Mesendoderm (in vitro differentiated cells): ENCODE results near the gene CARD19.

Experiments used
- DNase-seq: peaks from one replicate; pipeline ENCODE4 v3.0.0; 2013
- H2AK5ac ChIP-seq: 2 replicates; pipeline ENCODE4 v1.6.1; 2013; ENCODE audit warnings: low read length, inconsistent platforms
- H2BK120ac ChIP-seq: 2 replicates; pipeline ENCODE4 v1.6.1; 2013; ENCODE audit warnings: low read depth, mild to moderate bottlenecking, low read length, moderate library complexity, mixed read lengths
- H2BK15ac ChIP-seq: replicated peaks from 2 replicates; pipeline ENCODE4 v1.6.1; 2013; ENCODE audit warnings: low read depth, mild to moderate bottlenecking, moderate library complexity
- H2BK5ac ChIP-seq: 2 replicates; pipeline ENCODE4 v1.6.1; 2013; ENCODE audit warnings: low read length, inconsistent platforms
- H3K18ac ChIP-seq: 2 replicates; pipeline ENCODE4 v1.6.1; 2013; ENCODE audit warnings: mild to moderate bottlenecking, low read length, mixed read lengths
- H3K23ac ChIP-seq: one replicate; pipeline ENCODE4 v1.6.1; 2013; ENCODE audit warnings: low read length
- H3K27ac ChIP-seq: 2 replicates; pipeline ENCODE4 v1.5.1; 2013; ENCODE audit warnings: low read depth, mild to moderate bottlenecking, inconsistent platforms, low read length, moderate library complexity
- H3K27me3 ChIP-seq: 2 replicates; pipeline ENCODE4 v1.6.1; 2013; ENCODE audit warnings: low read length, control low read depth, mild to moderate bottlenecking, inconsistent platforms; ENCODE audit not compliant: insufficient read depth, poor library complexity
- H3K36me3 ChIP-seq: 2 replicates; pipeline ENCODE4 v1.6.1; 2013; ENCODE audit warnings: low read length, inconsistent platforms; ENCODE audit not compliant: control insufficient read depth, insufficient read depth
- H3K4ac ChIP-seq: one replicate; pipeline ENCODE4 v1.6.1; 2013; ENCODE audit warnings: low read depth, mild to moderate bottlenecking, low read length, moderate library complexity
- H3K4me1 ChIP-seq: 2 replicates; pipeline ENCODE4 v1.6.1; 2013; ENCODE audit warnings: low read depth, low read length, inconsistent platforms; ENCODE audit not compliant: control insufficient read depth
- H3K4me2 ChIP-seq: 2 replicates; pipeline ENCODE4 v1.6.1; 2013; ENCODE audit warnings: low read length
- H3K4me3 ChIP-seq: 2 replicates; pipeline ENCODE4 v1.5.1; 2013; ENCODE audit warnings: mild to moderate bottlenecking, low read length
- H3K56ac ChIP-seq: one replicate; pipeline ENCODE4 v1.6.1; 2013; ENCODE audit warnings: low read length
- H3K79me1 ChIP-seq: 2 replicates; pipeline ENCODE4 v1.6.1; 2013; ENCODE audit warnings: low read length, inconsistent platforms
- H3K79me2 ChIP-seq: 2 replicates; pipeline ENCODE4 v1.6.1; 2013; ENCODE audit warnings: mild to moderate bottlenecking, low read length; ENCODE audit not compliant: control insufficient read depth, insufficient read depth
- H3K9ac ChIP-seq: 2 replicates; pipeline ENCODE4 v1.6.1; 2013; ENCODE audit warnings: low read length, inconsistent platforms
- H4K5ac ChIP-seq: one replicate; pipeline ENCODE4 v1.6.1; 2013; ENCODE audit warnings: low read length
- H4K8ac ChIP-seq: one replicate; pipeline ENCODE4 v1.6.1; 2013; ENCODE audit warnings: low read depth, mild to moderate bottlenecking, control low read depth, low read length, moderate library complexity
- WGBS: extraction: QIAGEN DNeasy Blood & Tissue Kit; methylation state at CpG from one replicate; pipeline ENCODE4 v1.1.7; 2013; ENCODE audit warnings: low lambda C conversion rate, missing lambda C conversion rate; ENCODE audit not compliant: insufficient coverage; ENCODE audit errors: extremely low coverage; 5-methylcytosine and 5-hydroxymethylcytosine counted together

The CARD19 gene

GRCh38 chr9:93132946-93133680 lies 37.1 kb downstream of the CARD19 start:
- H4K8ac ChIP-seq: no peak overlapping the region
- no peaks in the 10 kb centered on the region for H3K27me3 ChIP-seq
- no peak overlapping the region for H4K5ac ChIP-seq
- H3K9ac ChIP-seq: peak overlapping the region; percentile 77
- no peaks in the 10 kb centered on the region for H3K79me2 ChIP-seq
- no peaks in the 10 kb centered on the region for H3K79me1 ChIP-seq
- WGBS: no CpG with 5 or more reads among the region's 21 CpGs
- no peak overlapping the region for H3K4ac ChIP-seq
- no peak overlapping the region for H2BK120ac ChIP-seq
- H3K36me3 ChIP-seq: no peaks in the 10 kb centered on the region
- H2AK5ac ChIP-seq: peak overlapping the region; percentile 30
- H2BK5ac ChIP-seq: no peak overlapping the region
- H3K56ac ChIP-seq: peak overlapping the region; percentile 84
- peak overlapping the region; percentile 59 for H3K4me2 ChIP-seq
- no peak overlapping the region for H3K18ac ChIP-seq
- no peak overlapping the region for H3K27ac ChIP-seq
- H3K23ac ChIP-seq: peak overlapping the region; percentile 66
- H3K4me1 ChIP-seq: no peaks in the 10 kb centered on the region
- peak overlapping the region; percentile 44 for H3K4me3 ChIP-seq
- peak; percentile 72 for DNase-seq
- no peak overlapping the region for H2BK15ac ChIP-seq

DNA sequence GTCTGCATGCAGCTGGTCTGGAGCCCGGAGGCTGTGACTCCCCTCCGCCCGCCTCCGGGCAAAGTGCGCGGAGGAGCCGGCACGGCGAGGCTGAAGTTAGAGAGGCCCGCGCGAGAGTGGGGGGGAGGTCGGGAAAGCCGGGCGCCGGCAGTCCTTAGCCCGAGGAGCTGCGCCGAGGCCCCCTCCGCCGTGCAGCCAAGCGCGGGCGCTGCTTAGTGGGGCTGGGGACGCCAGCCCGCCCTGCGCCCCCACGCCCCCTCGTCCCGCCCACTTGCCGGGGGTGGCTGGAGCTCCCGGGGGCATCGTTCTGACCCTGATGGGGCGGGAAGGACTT lies 37.6 kb downstream of the CARD19 start:
- H3K4me1 ChIP-seq: no peaks in the 10 kb centered on the region
- no peaks in the 10 kb centered on the region for H3K36me3 ChIP-seq
- H3K27me3 ChIP-seq: no peaks in the 10 kb centered on the region
- H2BK5ac ChIP-seq: no peak overlapping the region
- peak overlapping the region; percentile 84 for H3K56ac ChIP-seq
- H3K4me2 ChIP-seq: peak overlapping the region; percentile 59
- H4K8ac ChIP-seq: no peak overlapping the region
- no peak overlapping the region for H2AK5ac ChIP-seq
- no peak overlapping the region for H4K5ac ChIP-seq
- H3K4ac ChIP-seq: no peak overlapping the region
- H3K18ac ChIP-seq: peak overlapping the region; percentile 34
- peak overlapping the region; percentile 44 for H3K4me3 ChIP-seq
- no peak overlapping the region for H2BK15ac ChIP-seq
- no peaks in the 10 kb centered on the region for H3K79me2 ChIP-seq
- H3K23ac ChIP-seq: no peak overlapping the region
- peak overlapping the region; percentile 37 for H3K27ac ChIP-seq
- peak overlapping the region; percentile 77 for H3K9ac ChIP-seq
- H2BK120ac ChIP-seq: no peak overlapping the region
- DNase-seq: peak; percentile 74
- H3K79me1 ChIP-seq: no peaks in the 10 kb centered on the region
- WGBS: no CpG with 5 or more reads among the region's 34 CpGs

GRCh38 chr9:93134015-93134739 lies 38.2 kb downstream of the CARD19 start, which contains the start of gene NINJ1:
Gene NINJ1, minus strand, starts transcription at chr9:93134251. Its CDS starts 34 bp downstream, at chr9:93134217.
- no CpG with 5 or more reads among the region's 78 CpGs for whole genome bisulfite sequencing
- peak; percentile 74 for DNase-seq
- peak within 1 kb of the TSS; percentile 44 for H3K4me3 ChIP-seq
- H3K23ac ChIP-seq: peak within 1 kb of the TSS; percentile 66
- H3K4me2 ChIP-seq: peak within 1 kb of the TSS; percentile 90
- H3K9ac ChIP-seq: peak within 1 kb of the TSS; percentile 86
- no peaks in the 10 kb centered on the region for H3K4me1 ChIP-seq
- no peak within 1 kb of the TSS for H3K4ac ChIP-seq
- peak within 1 kb of the TSS; percentile 30 for H2AK5ac ChIP-seq
- H3K36me3 ChIP-seq: no peaks in the 10 kb centered on the region
- peak within 1 kb of the TSS; percentile 37 for H3K27ac ChIP-seq
- no peaks in the 10 kb centered on the region for H3K27me3 ChIP-seq
- no peaks in the 10 kb centered on the region for H3K79me1 ChIP-seq
- H4K5ac ChIP-seq: no peak within 1 kb of the TSS
- no peak within 1 kb of the TSS for H2BK120ac ChIP-seq
- H2BK15ac ChIP-seq: no peak within 1 kb of the TSS
- H3K18ac ChIP-seq: peak within 1 kb of the TSS; percentile 46
- no peak within 1 kb of the TSS for H4K8ac ChIP-seq
- H2BK5ac ChIP-seq: no peak within 1 kb of the TSS
- peak within 1 kb of the TSS; percentile 93 for H3K56ac ChIP-seq
- no peaks in the 10 kb centered on the region for H3K79me2 ChIP-seq

DNA sequence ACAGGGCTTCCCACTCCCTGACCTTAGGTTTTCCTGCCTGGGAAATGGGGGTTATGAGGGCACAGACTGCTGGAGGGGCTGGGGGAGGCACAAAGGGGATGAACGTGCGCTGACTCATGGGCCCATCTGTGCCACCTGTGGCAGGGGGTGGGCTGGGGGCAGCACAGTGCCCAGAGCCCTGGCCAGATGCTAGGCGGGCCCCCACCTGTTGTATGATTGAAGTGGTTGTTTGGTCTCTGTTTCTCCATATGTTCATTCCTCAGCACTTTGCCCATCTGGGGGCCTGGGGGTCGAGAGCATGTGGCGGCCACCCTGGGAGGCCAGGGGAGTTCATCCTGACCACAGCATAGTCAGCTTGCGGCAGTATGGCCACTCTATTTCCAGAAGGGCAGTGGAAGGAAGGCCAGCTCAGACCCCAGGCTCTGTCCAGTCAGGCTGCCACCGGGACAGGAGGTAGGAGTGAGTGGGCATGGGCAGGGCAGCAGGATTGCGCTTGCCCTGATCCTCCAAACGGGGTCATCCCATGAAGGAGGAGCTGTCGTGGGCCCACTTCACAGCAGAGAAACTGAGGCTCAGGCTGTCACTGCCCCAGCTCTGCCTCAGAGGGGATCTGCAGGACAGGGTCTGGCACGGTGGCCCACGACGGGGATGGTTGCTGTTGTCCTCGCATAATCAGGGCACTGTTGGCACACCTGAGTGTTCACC lies 38.9 kb downstream of the CARD19 start:
- H3K56ac ChIP-seq: peak overlapping the region; percentile 93
- H3K4me3 ChIP-seq: peak overlapping the region; percentile 8
- no peaks in the 10 kb centered on the region for H3K79me1 ChIP-seq
- no peaks in the 10 kb centered on the region for H3K27me3 ChIP-seq
- H2AK5ac ChIP-seq: no peak overlapping the region
- no peak overlapping the region for H2BK120ac ChIP-seq
- H2BK15ac ChIP-seq: no peak overlapping the region
- no CpG with 5 or more reads among the region's 14 CpGs for WGBS
- H3K36me3 ChIP-seq: no peaks in the 10 kb centered on the region
- no peak overlapping the region for H3K18ac ChIP-seq
- H3K79me2 ChIP-seq: no peaks in the 10 kb centered on the region
- no peak overlapping the region for H4K8ac ChIP-seq
- H3K4me2 ChIP-seq: peak overlapping the region; percentile 90
- H3K4me1 ChIP-seq: no peaks in the 10 kb centered on the region
- H4K5ac ChIP-seq: no peak overlapping the region
- H3K27ac ChIP-seq: no peak overlapping the region
- no peak overlapping the region for H3K23ac ChIP-seq
- H3K9ac ChIP-seq: peak overlapping the region; percentile 86
- H2BK5ac ChIP-seq: no peak overlapping the region
- H3K4ac ChIP-seq: no peak overlapping the region
- DNase-seq: no peak

DNA sequence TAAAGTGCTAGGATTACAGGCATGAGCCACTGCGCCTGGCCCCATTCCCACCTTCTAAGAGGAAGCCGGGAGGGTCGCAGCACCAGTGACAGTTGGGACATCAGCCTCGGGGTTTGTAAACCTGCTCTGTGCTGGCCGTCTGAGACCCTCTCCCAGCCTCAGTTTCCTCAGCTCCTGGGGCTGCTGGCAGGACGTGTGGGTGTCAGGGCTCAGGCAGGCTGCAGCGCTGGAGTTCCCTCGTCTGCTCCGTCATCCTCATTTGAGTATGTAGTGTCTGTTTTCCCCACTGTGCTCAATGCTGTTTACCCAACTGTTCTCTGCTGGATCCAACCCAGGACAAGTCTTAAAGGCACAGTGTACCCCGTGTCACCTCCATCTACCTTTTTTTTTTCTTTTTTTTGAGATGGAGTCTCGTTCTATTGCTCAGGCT lies 40.0 kb downstream of the CARD19 start:
- Histone ChIP-seq H3K9ac (no peak overlapping the region), H3K4me3 (no peak overlapping the region), H3K36me3 (no peaks in the 10 kb centered on the region), H3K18ac (no peak overlapping the region), H2AK5ac (no peak overlapping the region), H2BK5ac (no peak overlapping the region), H3K79me1 (no peaks in the 10 kb centered on the region), H4K8ac (no peak overlapping the region), H3K4me1 (no peaks in the 10 kb centered on the region), H2BK120ac (no peak overlapping the region), H3K27ac (no peak overlapping the region), H2BK15ac (no peak overlapping the region), H3K4me2 (no peak overlapping the region), H3K27me3 (no peaks in the 10 kb centered on the region), H3K56ac (no peak overlapping the region), H4K5ac (no peak overlapping the region), H3K4ac (no peak overlapping the region), H3K23ac (no peak overlapping the region), H3K79me2 (no peaks in the 10 kb centered on the region)
- DNase-seq: no peak
- WGBS: no CpG with 5 or more reads among the region's 11 CpGs
